GM21381 (cell line): ENCODE data around the gene TAOK3.
A peak's percentile ranks its signal among the peaks of the same experiment; 100 is the strongest.

Source experiments
- ATAC-seq: cut with Tn5 transposase; IDR thresholded peaks from one replicate; pipeline ENCODE4 v1.9.1; 2021; ENCODE audit warnings: mild to moderate bottlenecking, moderate library complexity; ENCODE audit not compliant: unreplicated experiment

Gene TAOK3

DNA sequence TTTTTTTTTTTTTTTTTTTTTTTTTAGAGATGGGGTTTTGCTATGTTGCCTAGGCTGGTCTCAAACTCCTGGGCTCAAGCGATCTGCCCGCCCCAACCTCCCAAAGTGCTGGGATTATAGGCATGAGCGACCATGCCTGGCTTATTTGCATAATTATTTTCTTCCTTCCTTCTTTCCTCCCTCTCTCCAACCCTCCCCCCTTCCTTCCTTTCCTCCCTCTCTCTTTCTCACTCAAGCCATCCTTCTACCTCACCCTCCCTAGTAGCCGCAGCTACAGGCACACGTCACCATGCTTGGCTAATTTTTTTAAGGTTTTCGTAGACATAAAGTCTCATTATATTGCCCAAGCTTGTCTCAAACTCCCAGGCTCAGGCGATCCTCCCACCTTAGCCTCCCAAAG is 152.9 kb downstream of the TAOK3 start:
- no peak for ATAC-seq

DNA sequence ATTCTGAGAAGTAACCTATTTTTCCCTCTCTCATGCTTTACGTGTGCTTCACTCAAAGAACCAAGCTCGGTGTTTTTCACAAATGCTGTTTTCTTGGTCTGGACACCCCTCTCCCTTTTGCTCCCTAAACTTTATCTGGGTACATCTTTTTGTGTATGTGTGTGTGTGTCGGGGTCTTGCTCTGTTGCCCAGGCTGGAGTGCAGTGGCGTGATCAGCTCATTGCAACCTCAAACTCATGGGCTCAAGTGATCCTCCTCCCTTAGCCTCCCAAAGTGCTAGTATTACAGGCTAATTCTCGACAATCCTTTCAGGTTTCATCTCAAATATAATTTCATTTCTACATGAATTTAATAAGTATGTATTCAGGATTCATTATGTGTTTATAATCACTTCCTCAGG is 153.6 kb downstream of the TAOK3 start:
- ATAC-seq = no peak

DNA sequence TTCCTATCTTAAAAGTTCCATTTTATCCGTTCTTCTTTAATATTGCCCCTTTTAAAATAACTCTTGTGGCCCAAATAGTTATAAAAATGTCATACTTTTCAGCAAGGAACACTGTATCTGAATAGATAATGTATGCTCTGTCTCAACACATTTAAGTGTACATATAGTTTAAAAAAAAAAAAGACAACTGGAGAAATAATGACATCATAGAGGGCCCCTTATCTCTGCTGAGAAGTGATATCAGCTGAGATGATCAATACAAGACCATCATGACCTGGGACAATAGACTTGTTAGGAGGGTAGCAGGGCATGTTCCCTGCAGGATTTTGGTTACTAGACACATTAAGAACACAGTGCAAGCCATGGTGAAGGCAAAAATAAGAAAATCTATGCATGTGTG is 159.3 kb downstream of the TAOK3 start:
- no peak for ATAC-seq

- ATAC-seq = no peak
These were observed 160.1 kb downstream of the TAOK3 start for GRCh38 chr12:118212606-118213005.

GRCh38 chr12:118206107-118206412 is 166.6 kb downstream of the TAOK3 start:
- peak; percentile 11 for ATAC-seq

- ATAC-seq = no peak
These were observed 178.7 kb downstream of the TAOK3 start for GRCh38 chr12:118193958-118194357.

DNA sequence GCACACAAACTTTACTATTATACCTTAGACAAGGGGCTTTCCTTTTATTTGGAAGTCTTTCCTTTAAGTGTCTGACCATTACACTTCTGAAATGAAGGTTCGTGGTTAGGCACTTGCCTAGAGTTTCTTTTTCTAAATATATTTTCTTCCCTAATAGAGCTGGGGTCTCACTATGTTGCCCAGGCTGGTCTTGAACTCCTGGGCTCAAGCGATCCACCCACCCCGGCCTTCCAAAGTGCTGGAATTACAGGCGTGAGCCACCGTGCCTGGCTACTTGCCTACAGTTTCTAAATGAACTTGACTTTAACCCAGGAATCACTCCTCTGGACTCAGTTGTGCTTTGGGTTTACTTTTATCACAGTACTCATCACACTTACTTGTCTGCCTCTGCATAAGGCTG is 179.2 kb downstream of the TAOK3 start:
- ATAC-seq = no peak

DNA sequence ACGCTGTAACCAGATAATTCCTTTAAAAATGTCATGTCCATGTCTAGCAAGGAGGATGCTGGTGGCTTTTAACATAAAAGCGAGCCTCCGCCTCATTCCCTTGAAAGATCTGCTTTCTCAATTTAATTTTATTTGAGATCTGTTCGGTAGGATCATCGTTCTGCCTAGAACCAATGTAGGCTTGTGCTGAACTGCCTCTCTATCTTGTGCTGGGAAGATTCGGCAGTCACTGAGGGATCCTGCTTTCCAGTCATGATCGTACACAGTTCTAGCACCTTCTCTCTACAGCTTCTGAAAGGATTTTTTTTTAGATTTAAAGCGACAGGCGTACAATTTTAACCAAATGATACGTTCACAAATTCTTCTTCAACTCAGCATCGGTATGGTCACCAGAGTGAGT is 182.4 kb downstream of the TAOK3 start:
- ATAC-seq = no peak

- ATAC-seq = no peak
These were observed 182.9 kb downstream of the TAOK3 start for GRCh38 chr12:118189741-118190191.

GRCh38 chr12:118188690-118189371 is 183.9 kb downstream of the TAOK3 start:
- ATAC-seq = no peak

DNA sequence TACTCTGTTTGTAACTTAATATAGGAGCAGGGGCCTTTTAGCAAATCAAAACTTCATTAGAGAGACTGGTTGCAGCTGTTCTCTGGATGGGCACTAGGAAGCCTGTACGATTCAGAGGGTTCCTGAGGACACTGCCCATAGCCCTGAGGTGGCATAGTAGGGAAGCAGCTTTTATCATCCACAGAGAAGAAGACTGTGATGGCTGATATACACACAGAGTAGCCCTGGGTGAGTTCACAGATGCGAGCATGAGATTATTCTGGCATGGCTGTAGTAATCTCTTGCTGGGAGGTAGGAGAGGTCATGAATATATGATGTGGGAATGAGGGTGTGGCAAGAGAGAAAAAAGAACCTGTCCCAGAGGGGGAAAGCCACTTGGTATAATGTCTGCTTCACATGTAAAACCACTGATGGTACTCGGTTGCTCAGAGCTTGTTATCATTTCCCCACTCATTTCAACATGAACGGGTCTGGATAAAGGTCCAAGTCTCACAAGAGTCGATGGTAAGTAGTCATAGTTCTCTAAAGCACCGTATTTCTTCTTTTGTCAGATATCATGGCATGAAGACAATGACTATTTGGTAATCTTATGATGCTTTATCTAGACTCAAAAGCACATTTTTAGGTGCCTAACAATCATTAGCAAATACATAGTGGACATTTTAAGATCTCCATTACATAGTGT is 184.8 kb downstream of the TAOK3 start:
- ATAC-seq = no peak

DNA sequence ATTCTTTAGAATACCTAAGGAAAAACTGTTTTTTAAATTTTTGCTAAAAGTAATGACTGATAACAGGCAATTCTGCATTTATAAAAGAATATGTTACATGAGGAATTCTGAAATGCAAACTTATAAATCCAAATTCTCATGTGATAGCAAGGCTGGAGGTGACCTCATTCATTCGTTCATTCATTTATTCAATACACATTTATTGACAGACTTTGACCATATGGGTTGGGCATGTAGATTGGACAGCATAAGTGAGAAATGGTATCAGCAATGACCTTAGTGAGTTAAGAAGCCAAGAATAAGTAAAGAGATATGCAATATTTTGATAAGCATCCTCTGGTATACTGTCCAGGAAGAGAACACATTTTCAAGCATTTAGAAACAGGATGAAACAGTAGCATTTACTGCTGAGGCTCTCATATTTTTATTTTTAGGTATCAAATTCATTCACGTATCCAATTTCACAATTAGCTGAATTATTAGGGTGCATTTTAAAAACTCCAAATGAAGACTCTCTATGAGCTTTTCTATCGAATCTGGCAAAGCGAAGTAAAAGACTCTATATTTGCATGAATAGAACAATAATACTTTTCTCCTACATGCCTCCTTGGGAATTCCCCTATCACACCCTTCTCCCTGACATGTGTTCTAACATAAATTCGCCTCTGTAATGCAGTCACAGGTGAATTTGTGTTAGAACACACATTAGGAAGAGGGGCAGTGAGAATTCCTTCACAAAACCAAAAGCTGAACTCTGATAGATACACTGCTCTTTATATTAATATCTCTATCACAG is 186.9 kb downstream of the TAOK3 start:
- no peak for ATAC-seq

DNA sequence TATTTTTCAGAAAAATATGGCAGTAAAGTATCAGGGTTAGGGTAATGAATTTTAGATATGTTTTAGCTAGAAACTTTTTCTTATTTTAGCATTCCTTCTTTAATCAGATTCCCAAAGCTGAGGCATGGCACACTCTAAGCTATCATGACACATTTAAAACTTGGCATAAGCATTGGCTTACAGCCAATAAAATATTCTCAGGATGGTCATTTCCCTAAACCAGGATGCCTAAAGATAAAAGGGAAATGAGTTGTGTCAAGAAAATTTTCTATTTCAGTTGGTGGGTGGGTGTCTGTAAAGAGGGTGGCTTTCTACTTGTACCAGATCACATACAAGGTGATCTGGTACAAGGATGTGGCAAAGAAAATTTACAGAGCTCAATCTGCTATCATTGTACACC is 189.0 kb downstream of the TAOK3 start:
- ATAC-seq = no peak

DNA sequence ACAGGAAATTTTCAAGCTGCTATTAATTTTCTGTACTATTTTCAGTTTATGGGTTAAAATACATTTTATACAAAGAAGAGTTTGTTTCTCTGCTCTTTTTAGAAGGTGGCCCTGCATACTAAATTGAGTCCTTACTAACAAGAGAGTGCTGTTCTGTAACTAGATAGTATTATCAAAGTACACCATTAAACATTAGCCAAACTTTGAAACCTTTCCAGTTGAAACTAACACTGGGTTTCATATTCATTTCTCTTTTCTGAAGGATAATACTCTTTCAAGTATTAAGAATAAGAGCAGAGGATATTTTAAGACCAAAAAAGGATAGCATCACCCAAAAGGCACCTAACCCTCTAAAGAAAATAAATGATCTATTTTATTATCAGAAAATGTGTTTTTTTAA is 189.6 kb downstream of the TAOK3 start:
- ATAC-seq = peak; percentile 41

DNA sequence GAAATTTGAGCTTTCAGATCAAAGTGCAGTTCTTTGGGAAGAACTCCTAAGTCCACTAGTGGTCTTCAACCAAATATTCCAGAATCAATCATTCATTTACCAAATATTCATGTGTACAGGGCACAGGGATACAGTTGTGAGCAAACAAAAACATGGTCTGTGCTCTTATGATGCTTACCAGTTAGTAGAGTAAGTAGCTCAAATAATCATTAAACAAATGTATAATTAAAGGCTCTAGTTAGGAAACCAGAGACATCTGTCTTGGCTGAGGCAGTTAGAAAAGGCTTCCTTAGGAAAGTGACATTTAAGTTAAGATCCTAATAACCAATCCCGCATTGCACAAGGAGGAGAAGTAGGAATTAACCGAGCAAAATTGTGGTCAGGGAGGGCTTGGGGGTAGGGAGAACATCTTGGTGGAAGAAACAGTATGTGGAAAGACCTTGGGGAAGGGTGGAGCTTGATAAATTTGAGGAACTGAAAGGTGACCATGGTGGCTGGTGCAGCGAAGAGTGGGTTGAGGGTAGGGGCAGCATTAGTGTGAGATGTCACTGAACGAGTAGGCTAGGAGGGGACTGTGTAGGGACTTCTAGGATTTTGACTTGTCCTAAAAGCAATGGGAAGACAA is 196.8 kb downstream of the TAOK3 start:
- peak; percentile 89 for ATAC-seq

- peak; percentile 97 for ATAC-seq
These were observed 205.8 kb downstream of the TAOK3 start for GRCh38 chr12:118166946-118167345.

DNA sequence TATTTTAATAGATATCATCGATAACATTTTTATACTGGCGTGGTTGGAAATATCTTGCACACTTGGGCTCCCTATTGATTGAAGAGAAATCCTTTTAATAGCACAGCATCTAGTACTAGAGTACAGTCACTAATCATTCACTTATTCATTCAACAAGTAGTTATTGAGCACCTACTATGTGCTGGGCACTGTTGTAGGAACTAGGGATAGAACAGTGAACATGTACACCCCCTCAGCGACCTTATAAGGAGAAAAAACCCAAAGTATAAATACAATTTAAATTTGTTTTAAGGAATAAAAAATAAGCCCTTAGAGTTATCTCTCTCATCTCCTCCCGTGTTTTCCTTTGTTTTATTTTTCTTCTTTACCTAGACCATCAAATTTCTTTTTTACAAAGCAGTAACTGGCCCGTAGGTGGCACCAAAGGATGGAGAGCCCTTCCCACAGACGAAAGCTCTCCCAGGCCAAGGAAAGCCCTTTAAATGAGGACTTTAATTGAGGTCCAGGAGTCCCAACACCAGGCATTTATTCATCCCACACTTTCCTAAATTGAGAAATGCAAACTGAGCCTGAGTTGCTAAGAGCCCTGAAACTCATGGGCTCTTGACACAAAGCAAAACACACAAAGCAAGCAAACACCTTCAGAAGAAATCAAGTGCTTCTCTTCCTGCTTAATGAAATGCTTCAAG is 207.8 kb downstream of the TAOK3 start:
- no peak for ATAC-seq

- ATAC-seq = no peak
These were observed 212.2 kb downstream of the TAOK3 start for GRCh38 chr12:118160536-118160935.

- ATAC-seq = no peak
These were observed 221.0 kb downstream of the TAOK3 start for GRCh38 chr12:118151755-118152154.

GRCh38 chr12:118150625-118151024 is 222.1 kb downstream of the TAOK3 start:
- no peak for ATAC-seq

- no peak for ATAC-seq
These were observed 224.4 kb downstream of the TAOK3 start for GRCh38 chr12:118148287-118148686.
